ENCODE measurements around the gene PNRC2. TPM values are rescaled to one million over a fixed set of nuclear protein-coding genes. Genes with fewer than 3 reads are reported as not detected.
A peak's percentile ranks its signal among the peaks of the same experiment; 100 is the strongest.
"Not testable (repeated sequence)": the region's sequence is repeated elsewhere in the genome, so short reads cannot be mapped to it uniquely, and the experiment has no call there.

The PNRC2 gene
- total RNA-seq, 1 experiment from 2014 or later, result 59.0 TPM

DNA sequence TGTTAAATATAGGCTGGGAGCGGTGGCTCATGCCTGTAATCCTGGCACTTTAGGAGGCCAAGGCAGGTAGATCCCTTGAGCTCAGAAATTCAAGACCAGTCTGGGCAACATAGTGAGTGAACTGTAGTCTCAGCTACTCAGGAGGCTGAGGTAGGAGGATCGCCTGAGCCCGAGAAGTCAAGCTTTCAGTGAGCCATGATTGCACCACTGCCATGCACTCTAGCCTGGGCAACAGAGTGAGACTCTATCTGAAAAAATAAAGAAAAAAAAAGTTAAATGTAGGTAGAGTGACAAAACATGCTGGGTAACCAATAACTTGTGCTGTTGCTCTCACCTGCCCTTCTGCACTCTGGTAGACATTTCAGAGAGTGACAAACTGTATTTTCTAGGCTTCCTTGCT lies 45.5 kb downstream of the PNRC2 start:
- peaks cover 24% of the 10 kb centered on the region for H3K4me1 Mint-ChIP-seq (ENCODE audit: low read depth, unreplicated experiment)
- CTCF ChIA-PET, result interaction anchor here (0.7 kb wide), 2 partner anchors 14 to 22 kb away, joined by 3 to 8 read pairs; no protein-coding TSS in a partner anchor

DNA sequence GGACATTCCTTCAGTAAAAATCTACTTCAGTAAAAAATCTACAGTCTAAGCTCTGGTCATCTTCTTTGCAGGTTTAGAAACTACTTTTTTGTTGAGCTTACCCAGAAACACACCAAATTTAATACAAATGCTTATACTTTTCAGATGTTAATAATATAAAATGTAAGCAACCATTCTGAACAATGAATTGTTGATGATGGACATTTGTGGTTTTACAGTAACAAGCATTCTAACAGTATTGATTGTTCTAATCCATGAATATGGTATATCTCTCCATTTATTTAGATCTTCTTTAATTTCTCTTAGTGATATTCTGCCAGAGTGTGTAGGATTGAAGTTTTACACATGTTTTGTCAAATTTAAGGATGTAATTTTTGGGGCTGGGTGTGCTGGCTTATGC lies 47.5 kb downstream of the PNRC2 start:
- CTCF ChIA-PET, result interaction anchor here (0.6 kb wide), 1 partner anchor 16 kb away, joined by 6 read pairs; no protein-coding TSS in a partner anchor
- H3K27ac Mint-ChIP-seq (ENCODE audit: unreplicated experiment), result no peak overlapping the region

More for the DNA sequence above, 45.5 kb downstream of the PNRC2 start:
- no peak for DNase-seq
- no peaks in the 10 kb centered on the region for H3K27me3 Mint-ChIP-seq (ENCODE audit: unreplicated experiment)
- H3K4me3 Mint-ChIP-seq (ENCODE audit: low read depth, unreplicated experiment), result no peak overlapping the region
- BruUV-seq (replicated peaks), result no TSS peak
- peaks cover 5% of the 10 kb centered on the region for H3K36me3 Mint-ChIP-seq (ENCODE audit: insufficient read depth, unreplicated experiment)
- H3K9me3 Mint-ChIP-seq (ENCODE audit: low read depth, unreplicated experiment), result no peaks in the 10 kb centered on the region
- TF ChIP-seq CTCF (IDR thresholded peaks at IDR 0.05; ENCODE audit: unreplicated experiment), result no peak
- intact Hi-C loops (cut with micrococcal nuclease; ENCODE audit: unreplicated experiment), result no loop called here
- no peak overlapping the region for H3K27ac Mint-ChIP-seq (ENCODE audit: unreplicated experiment)

DNA sequence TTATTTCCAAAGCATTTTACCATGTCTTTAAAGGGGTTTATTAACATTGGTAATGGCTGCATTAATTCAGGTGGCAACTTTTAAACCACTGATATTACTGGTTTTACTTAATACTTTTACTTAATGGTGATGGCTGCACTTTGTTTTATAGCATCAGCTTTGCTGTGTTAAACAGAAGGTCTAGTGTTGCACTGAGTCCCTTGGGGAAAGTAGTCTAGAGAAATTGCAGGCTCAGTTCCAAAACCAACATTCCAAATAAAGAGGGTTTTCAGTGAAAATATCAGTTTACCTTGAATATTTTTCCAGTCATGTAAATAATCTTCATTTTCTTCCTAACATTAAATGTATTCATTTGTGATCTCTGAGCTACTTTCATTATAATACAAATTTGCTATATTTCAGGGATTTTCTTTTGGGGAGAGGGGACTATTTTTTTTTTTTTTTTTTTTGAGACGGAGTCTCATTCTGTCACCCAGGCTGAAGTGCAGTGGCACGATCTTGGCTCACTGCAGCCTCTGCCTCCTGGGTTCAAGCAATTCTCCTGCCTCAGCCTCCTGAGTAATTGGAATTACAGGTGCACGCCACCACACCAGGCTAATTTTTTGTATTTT lies 49.1 kb downstream of the PNRC2 start:
- intact Hi-C loops (cut with micrococcal nuclease; ENCODE audit: unreplicated experiment); H3K27ac Mint-ChIP-seq (ENCODE audit: unreplicated experiment); DNase-seq; H3K36me3 Mint-ChIP-seq (ENCODE audit: insufficient read depth, unreplicated experiment); H3K9me3 Mint-ChIP-seq (ENCODE audit: low read depth, unreplicated experiment); BruUV-seq (replicated peaks); H3K27me3 Mint-ChIP-seq (ENCODE audit: unreplicated experiment); H3K4me3 Mint-ChIP-seq (ENCODE audit: low read depth, unreplicated experiment): not testable (repeated sequence)
- CTCF ChIA-PET, result interaction anchor here (0.7 to 1.5 kb wide), 4 partner anchors 10 to 187 kb away, joined by 3 to 8 read pairs (median 4); no protein-coding TSS in a partner anchor
- H3K4me1 Mint-ChIP-seq (ENCODE audit: low read depth, unreplicated experiment), result peaks cover 35% of the 10 kb centered on the region

More for the DNA sequence above, 47.5 kb downstream of the PNRC2 start:
- intact Hi-C loops (cut with micrococcal nuclease; ENCODE audit: unreplicated experiment), result no loop called here
- H3K27me3 Mint-ChIP-seq (ENCODE audit: unreplicated experiment), result no peaks in the 10 kb centered on the region
- peaks cover 5% of the 10 kb centered on the region for H3K36me3 Mint-ChIP-seq (ENCODE audit: insufficient read depth, unreplicated experiment)
- H3K4me3 Mint-ChIP-seq (ENCODE audit: low read depth, unreplicated experiment), result no peak overlapping the region
- no peaks in the 10 kb centered on the region for H3K9me3 Mint-ChIP-seq (ENCODE audit: low read depth, unreplicated experiment)
- no TSS peak for BruUV-seq (replicated peaks)
- DNase-seq, result no peak
- TF ChIP-seq CTCF (IDR thresholded peaks at IDR 0.05; ENCODE audit: unreplicated experiment), result no peak
- H3K4me1 Mint-ChIP-seq (ENCODE audit: low read depth, unreplicated experiment), result peaks cover 33% of the 10 kb centered on the region

DNA sequence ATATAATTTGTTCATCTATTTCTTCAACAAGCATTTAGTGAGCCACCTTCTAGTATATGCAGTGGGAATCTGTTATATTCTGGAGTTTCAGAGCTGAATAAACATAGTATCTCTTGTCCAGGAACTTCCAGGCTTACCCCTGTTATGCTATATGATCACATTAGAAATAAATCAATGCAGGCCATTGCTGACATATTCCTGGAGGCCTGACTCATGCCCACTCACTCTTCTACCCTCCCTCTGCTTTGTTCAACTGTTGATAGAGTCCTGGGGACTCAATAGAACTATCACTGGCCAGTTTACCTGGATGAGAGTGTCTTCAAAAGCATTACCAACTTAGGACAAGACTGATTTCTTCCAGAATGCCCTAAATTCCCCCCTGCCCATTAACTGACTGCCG lies 49.8 kb downstream of the PNRC2 start:
- H3K27ac Mint-ChIP-seq (ENCODE audit: unreplicated experiment), result peak overlapping the region; percentile 25
- H3K4me1 Mint-ChIP-seq (ENCODE audit: low read depth, unreplicated experiment), result peaks cover 35% of the 10 kb centered on the region
- intact Hi-C loops (cut with micrococcal nuclease; ENCODE audit: unreplicated experiment), result no loop called here
- H3K4me3 Mint-ChIP-seq (ENCODE audit: low read depth, unreplicated experiment), result peak overlapping the region; percentile 29
- no peak for TF ChIP-seq CTCF (IDR thresholded peaks at IDR 0.05; ENCODE audit: unreplicated experiment)
- BruUV-seq (replicated peaks), result no TSS peak
- H3K9me3 Mint-ChIP-seq (ENCODE audit: low read depth, unreplicated experiment), result no peaks in the 10 kb centered on the region
- no peaks in the 10 kb centered on the region for H3K27me3 Mint-ChIP-seq (ENCODE audit: unreplicated experiment)
- CTCF ChIA-PET, result interaction anchor here (0.6 to 1.5 kb wide), 3 partner anchors 9 to 58 kb away, joined by 3 to 8 read pairs (median 3); no protein-coding TSS in a partner anchor
- DNase-seq, result peak; percentile 46
- H3K36me3 Mint-ChIP-seq (ENCODE audit: insufficient read depth, unreplicated experiment), result peaks cover 5% of the 10 kb centered on the region

- no TSS peak for BruUV-seq (replicated peaks)
- no peak for DNase-seq
- no peaks in the 10 kb centered on the region for H3K9me3 Mint-ChIP-seq (ENCODE audit: low read depth, unreplicated experiment)
- CTCF ChIA-PET, result interaction anchor here (0.6 kb wide), 1 partner anchor 17 kb away, joined by 3 read pairs; no protein-coding TSS in a partner anchor
- no peak overlapping the region for H3K27ac Mint-ChIP-seq (ENCODE audit: unreplicated experiment)
- H3K4me1 Mint-ChIP-seq (ENCODE audit: low read depth, unreplicated experiment), result peaks cover 35% of the 10 kb centered on the region
- intact Hi-C loops (cut with micrococcal nuclease; ENCODE audit: unreplicated experiment), result no loop called here
- TF ChIP-seq CTCF (IDR thresholded peaks at IDR 0.05; ENCODE audit: unreplicated experiment), result no peak
- no peaks in the 10 kb centered on the region for H3K27me3 Mint-ChIP-seq (ENCODE audit: unreplicated experiment)
- H3K36me3 Mint-ChIP-seq (ENCODE audit: insufficient read depth, unreplicated experiment), result peaks cover 5% of the 10 kb centered on the region
- H3K4me3 Mint-ChIP-seq (ENCODE audit: low read depth, unreplicated experiment), result no peak overlapping the region
Measured at GRCh38 chr1:24010650-24011049, 51.0 kb downstream of the PNRC2 start.

GRCh38 chr1:24012878-24013277 lies 53.2 kb downstream of the PNRC2 start:
- H3K9me3 Mint-ChIP-seq (ENCODE audit: low read depth, unreplicated experiment); H3K27me3 Mint-ChIP-seq (ENCODE audit: unreplicated experiment); intact Hi-C loops (cut with micrococcal nuclease; ENCODE audit: unreplicated experiment); DNase-seq; CTCF ChIA-PET; H3K4me3 Mint-ChIP-seq (ENCODE audit: low read depth, unreplicated experiment); H3K36me3 Mint-ChIP-seq (ENCODE audit: insufficient read depth, unreplicated experiment); H3K27ac Mint-ChIP-seq (ENCODE audit: unreplicated experiment); BruUV-seq (replicated peaks): not testable (repeated sequence)
- H3K4me1 Mint-ChIP-seq (ENCODE audit: low read depth, unreplicated experiment), result peaks cover 43% of the 10 kb centered on the region
